GM19238 (cell line): ENCODE results near the gene SENP8.
"Not testable (repeated sequence)": the region's sequence is repeated elsewhere in the genome, so short reads cannot be mapped to it uniquely, and the experiment has no call there.

Experiments
- DNase-seq: peaks from one replicate; pipeline ENCODE4 v3.0.0; 2011; ENCODE audit warnings: low spot score; ENCODE audit not compliant: insufficient read length

SENP8 gene

DNA sequence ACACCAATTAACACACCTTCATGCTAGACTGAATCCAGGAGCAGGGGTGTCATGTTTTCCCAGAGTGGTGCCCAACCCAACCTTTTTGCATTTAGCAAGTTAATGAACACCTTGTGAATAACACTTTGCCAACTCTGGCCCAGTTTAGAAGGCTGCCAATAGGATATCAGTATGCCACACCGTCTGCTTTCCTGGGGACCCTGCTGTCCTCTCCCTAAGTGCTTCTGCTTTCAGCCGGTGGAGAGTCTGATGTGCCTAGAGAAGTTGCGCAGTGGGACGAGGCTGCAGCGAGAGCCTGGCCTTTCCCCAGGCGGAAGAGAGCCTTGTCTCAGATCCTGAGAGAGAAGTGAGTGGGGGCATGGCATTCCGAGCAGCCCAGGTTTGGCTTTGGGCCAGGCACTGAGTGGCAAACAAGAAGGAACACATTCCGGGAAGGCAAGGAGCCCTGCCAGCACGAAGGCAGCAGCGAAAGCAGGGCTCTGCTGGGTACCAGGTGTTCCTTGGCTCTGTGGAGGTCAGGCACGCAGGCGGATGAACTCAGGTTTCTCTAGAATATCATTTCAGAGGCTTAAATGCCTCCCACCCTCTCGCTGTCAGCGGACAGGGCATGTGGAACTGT, 36.9 kb downstream of the SENP8 start:
- DNase-seq = no peak

DNA sequence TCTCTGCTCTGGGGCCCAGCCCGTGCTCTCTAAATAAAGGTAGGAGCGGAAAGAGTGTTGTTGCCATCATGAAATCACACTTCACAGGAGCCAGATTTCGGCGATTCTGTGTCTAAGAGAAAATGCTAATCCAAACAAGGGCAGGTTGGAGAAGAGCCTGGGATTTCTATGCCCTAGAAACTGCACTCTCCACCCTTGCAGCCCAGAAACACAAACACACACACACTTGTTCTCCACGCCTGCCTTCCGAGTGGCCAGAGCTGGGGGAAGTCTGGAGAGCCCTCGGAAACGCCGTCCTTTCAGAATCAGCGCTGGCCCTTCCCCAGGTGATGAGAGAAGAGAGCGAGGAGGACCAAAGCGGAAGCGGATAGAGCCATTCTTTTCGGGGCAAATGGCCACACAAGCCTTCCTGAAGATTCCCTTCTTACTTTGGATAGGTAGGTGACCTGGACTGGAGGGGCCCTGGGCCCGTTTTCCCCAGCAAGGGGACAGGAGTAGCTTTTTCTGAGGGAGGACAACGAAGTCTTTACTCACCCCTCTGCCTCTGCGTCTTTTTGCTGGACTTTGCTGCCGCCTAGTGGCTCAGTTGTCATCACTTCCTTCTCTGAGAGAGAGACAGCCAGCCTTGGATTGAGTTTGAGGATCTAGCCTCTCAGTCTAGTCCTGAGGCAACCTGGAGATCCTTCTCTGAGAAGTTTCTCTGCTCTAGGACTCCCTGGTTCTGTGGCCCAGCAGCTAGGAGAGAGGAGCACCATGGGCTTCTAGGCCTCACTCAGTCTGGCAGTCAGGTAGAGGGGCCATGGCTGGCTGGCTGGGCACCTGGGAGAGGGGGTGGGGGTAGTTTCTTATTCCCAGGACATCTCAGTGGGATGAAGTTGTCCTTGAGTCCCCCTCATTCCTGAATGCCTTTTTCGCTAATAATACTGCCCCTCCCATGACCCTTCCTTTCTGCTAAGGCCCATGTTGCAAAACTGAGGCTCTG, 37.7 kb downstream of the SENP8 start:
- peak; percentile 68 for DNase-seq

DNA sequence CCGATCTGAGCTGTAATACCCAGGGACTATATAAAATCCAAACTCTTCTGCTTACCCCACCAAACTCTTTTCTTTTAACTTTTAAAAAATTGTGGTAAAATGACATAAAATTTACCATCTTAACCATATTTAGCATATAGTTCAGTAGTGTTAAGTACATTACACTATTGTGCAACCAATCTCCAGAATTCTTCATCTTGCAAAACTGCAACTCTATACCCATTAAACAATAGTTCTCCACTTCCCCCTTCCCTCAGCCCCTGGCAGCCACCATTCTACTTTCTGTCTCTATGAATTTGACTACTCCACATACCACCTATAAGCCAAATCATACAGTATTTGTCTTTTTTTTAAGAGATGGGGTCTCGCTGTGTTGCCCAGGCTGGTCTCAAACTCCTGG, 38.7 kb downstream of the SENP8 start:
- DNase-seq = no peak

DNA sequence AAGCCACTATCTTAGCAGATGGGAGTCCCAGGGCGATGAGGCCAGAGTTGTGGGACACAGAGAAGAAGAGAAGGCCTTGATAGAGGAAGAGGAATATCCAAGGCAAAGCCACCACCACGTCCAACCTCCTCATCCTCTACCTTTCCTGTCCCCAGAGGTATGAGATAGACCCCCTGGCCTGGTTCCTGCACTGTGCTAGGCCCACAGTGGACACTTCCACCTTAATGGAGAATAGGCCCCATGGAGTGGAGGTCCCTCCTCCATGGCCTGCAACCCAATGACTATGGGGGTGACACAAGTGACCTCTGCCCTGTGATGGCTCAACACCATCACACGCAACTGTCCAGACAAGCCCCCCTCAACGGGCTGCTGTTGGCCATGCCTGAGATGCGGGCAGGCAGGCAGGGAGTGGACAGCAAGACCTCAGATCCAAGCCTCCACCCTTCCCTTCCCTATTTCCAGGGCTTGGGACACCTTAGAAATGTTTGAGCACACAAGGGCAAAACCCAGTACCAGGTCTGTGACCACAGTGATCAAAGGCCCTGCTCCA, 42.6 kb downstream of the SENP8 start:
- DNase-seq = no peak

DNA sequence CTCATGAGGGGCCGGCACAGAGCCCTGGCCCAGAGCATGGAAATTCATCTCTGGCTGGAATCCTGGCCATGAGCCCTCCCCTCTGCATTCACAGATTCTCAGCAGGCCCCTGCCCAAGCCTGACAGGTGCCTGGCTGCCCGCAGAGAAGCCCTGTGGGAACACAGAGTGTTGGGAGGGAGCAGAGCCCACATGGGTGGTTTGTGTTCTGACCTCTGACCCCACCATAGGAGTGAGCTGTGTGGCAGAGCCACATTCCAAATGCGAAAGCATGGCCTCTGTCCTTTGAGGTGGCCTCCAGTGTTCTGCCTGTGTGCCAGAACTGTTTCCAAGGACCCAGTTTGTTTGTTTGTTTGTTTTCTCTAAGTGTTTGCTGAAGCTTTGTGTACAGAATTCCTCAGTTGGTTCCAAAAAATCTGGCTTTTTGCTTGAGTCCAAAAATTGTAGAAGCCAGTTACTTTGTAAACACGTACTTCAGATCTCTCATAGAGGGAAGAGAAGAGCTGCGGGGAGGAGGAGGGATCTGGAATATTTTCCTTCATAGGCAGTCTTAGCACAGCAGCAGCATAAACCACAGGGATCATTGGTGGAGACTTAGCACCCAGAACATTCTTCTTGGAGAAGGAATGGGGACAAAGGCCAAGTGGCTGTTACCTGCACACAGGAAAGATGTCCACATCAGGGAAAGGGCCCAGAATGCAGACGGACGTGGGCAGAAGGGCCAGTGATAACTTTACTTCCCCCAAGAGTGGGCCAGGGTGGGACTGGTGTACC, 43.3 kb downstream of the SENP8 start:
- no peak for DNase-seq

DNA sequence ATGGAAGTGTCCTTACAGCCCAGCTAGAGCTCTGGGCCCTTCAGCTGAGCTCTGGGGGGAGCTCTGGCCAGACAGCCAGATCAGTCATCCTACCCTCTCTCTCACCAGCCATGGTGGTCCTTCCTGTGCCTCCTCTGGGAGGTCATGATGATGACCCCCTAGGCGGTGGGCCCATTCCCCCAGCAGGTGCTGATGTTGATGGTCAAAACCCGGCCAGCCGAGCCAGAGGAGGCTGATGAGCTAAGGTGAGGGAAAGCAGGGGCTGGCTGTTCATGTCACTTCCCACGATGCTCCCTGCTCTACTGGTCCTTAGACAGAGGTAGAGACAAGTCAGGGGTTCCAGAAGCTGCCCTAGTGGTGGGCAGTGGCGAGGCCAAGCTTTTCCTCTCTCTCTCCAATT, 44.4 kb downstream of the SENP8 start:
- DNase-seq = no peak

DNA sequence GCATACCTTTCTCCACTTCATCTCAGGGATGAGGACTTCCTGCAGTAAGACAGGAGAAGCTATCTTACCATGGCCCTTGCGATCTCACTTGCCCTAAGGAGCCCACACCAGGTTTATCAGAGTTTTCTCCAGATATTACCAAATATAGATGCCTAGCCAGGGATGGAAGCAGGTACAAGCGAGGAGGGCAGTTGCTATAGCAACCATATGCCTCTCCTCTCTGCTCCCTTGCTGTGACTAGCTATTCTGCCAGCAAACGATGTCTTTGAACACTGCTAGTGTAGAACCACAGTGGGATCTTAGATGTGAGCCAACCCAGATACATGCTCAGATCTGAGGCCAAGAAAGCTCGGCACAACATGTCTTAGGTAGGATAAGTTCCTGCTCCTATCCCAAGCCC, 45.5 kb downstream of the SENP8 start:
- DNase-seq = no peak

DNA sequence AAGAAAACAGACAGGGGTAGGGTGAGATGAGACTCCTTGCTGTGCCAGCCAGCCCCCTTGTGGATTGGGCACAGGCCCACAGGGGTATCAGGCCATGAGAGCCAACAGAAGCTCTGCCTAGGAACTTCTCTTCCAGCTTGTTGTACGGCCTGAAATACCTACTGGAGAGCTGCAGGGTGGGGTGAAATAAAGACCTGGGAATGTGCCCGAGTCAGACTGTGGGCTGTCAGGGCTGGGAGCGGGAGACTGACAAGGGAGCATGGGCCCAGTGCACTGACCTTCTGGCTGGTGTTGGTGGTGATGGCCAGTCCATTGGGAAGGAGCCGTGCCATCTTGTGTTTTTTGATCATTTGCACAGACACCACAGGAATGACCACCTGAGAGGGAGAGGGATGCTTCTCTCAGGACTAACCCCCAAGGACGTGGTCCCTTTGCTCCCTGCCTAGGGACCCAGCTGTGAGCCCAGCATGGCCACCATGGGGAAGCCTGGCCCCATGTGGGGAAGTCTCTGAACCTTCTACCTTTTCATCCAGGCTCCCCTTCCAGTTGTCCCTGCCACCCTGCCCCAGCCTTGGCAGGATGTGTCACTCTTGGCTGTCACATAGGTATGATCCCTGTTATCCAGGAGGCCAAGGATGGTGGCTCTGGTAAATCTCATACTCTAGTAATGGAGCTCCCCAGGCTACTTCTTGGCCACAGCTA, 48.7 kb downstream of the SENP8 start:
- DNase-seq = no peak

DNA sequence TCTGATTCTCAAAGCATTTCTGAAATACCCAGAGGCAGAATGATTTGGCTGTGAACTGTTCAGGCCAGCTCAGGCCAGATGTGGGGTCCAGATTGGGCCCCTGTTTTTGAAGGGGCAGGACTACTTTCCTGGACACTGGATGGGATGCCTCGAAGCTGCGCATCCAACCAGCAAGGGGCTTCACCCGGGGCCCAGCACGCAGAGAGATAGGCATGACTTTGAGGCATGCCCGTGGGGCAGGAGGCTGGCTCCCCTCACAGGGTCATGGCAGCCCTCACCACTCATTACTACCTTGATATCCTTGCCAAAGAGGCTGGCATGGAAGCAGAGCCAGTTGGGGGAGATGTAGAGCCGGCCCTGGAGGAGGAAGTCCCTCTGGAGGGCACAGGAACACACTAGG, 49.2 kb downstream of the SENP8 start:
- no peak for DNase-seq

DNA sequence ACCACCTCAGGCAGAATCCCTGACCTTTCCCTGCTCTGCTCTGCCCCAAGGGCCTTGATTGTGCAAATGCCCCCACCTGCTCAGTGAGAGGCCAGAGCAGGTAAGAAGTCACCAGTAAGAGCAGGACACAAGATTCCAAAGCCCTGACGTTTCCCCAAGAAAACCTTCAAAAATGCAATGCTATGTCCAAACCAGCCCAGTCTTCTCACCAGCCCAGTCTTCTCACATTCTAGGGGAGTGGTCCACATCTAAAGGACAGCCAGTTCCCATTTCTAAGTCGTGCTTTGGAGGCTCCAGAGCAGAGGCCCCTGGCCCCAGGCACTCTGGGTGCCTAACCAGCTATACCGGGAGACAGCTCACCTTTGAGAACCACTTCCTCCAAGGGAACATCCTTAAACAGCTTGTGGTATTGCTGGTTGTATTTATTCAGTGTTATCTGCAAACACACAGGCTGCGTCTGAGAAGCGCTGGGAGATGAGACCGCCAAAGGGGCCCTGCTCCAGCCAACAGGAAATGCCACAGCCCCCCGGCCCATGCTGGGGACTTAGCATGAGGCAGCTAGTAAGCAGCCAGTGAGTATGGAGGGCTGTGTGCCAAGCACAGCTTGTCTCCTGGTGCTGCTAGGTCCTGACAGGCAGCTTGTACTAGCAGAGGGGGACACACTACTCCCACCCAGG, 50.1 kb downstream of the SENP8 start:
- DNase-seq = no peak

DNA sequence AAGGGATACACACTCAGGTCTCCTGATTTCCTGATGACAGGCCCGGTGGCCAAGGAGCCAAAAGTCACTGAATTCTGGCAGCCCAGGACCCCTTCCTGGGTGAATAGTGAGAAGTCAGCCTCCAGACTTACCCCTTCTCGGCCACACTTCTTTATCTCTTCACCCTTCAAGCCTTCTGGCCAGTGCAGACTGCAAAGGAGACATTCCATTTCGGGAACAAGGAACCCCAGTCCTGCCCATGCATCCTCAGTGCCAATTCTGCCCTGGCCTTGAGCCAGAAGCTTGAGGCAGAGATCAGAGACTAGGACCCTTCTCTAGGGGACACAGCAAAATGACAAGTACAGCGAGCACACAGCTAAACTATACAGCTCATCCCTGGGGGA, 50.6 kb downstream of the SENP8 start:
- no peak for DNase-seq

DNA sequence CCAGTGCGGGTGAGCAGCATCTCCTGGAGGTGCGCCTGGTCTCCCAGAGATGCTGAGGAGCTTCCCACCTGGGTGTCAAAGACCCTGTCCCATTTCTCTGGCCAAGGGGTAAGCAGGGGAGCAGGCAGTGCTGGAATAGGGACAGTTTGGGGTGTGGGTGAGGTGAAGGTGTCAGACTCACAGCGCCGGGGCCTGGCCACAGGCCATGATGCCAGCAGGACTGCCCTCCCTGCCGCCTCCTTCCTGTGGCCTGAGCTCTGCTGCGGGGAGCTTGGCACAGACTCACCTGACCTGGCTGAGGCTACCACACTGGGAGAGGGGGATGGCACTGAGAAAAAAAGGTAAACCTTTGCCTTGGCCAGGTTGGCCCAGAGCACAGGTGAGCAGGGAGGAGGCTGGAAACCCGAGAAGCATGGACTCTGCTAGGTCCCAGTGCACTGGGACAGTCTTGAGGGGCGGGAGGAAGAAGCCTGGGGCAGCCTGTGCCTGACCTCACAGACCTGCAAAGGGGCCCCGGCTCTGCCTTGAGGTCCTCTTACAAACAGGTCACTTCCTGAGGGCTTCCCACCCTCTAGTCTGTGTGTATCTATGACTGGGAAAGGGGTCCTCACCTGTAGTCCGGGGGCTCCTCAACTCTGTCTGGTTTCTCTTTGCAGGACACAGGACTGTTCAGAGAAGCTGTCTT, 51.2 kb downstream of the SENP8 start:
- DNase-seq = no peak

DNA sequence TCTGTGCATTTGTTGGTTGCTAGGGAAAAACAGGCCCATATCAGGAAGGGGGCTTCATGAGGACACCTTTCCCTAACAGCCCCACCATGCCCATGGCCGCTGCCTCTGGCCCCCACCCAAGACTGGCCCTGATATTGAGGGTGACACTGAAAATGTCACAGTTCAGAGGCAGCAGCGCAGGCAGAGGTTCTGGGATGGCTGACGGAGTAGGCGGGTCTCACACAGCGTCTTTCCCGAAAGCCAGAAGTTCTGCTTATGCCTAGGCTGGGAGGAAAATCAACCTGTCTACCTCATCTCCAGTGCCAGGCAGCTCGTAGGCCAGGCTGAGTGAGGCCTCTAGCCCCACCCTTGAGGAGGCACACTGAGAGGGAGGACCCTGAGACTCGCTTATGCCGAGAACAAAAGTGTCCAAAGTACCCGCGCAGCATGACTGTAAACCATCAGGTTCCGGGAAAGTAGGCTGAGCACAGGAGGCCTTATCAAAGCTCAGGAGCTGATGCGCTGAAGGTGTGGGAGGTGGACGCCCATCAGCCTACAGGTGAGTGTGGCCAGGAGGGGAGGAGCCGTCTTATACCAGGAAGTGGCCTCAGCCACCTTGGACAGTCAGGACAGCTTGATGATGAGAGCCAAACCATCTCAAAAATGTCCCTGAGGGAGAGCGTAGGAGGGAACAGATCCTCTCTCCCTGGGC, 51.9 kb downstream of the SENP8 start:
- DNase-seq = no peak

DNA sequence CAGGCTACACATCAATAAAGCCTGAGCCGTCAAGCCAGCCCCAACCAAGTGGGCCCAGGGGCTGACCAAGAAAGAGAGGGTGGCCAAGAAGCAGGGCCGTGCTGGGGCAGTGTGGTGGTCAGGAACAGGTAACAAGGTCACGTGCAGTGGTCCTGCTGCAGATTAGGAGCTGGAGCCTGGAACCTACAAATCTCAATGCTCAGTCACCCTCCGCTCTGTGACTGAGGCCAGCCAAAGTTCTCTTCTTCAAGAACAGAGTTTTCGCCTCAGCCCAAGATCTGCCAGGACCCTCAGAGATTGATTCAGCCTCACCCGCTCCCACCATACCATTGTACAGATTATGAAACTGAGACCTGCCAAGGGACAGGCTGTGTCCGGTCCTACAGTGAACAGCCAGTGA, 52.5 kb downstream of the SENP8 start:
- no peak for DNase-seq

DNA sequence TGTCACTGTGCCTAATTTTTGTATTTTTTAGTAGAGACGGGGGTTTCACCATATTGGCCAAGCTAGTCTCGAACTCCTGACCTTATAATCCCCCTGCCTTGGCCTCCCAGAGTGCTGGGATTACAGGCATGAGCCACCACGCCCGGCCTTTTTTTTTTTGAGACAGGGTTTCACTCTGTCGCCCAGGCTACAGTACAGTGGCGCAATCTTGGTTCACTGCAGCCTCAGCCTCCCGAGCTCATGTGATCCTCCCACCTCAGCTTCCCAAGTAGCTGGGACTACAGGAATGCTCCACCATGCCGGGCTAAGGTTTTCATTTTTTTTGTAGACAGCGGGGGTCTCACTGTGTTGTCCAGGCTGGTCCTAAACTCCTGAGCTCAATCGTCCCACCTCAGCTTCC, 53.8 kb downstream of the SENP8 start:
- not testable (repeated sequence) for DNase-seq

DNA sequence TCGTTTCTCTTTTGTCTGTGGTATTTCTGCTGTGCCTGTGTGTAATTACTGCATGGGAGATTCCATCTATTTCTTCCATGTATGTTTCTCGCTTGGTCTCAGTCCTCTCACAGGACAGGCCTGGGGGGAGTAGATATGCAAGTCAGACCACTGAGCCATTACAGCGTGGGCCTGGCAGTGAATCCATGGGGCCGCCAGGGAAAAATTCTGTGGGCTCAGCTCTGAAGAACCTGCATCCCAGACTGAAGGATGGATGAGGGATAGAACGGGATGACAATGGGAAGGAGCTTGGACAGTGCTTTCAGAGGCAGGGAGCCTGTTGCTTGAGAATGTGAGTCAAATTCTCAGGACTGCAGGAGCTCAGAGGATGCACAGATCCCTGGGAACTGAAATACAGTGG, 54.6 kb downstream of the SENP8 start:
- no peak for DNase-seq

DNA sequence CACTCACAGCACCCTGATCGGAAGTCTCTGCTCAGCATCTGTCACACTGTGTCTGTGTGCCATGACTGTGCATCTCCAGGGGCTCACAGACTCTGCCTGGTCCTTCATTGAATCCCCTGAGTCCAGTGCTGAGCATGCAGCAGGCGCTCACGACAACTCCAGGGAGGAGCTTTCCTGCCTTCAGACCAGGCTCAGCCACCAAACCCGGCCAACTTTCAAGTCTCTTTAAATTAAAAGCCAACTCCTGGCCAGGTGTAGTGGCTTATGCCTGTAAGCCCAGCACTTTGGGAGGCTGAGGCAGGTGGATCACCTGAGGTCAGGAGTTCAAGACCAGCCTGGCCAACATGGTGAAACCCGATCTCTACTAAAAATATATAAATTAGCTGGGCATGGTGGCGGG, 55.2 kb downstream of the SENP8 start:
- DNase-seq = no peak

DNA sequence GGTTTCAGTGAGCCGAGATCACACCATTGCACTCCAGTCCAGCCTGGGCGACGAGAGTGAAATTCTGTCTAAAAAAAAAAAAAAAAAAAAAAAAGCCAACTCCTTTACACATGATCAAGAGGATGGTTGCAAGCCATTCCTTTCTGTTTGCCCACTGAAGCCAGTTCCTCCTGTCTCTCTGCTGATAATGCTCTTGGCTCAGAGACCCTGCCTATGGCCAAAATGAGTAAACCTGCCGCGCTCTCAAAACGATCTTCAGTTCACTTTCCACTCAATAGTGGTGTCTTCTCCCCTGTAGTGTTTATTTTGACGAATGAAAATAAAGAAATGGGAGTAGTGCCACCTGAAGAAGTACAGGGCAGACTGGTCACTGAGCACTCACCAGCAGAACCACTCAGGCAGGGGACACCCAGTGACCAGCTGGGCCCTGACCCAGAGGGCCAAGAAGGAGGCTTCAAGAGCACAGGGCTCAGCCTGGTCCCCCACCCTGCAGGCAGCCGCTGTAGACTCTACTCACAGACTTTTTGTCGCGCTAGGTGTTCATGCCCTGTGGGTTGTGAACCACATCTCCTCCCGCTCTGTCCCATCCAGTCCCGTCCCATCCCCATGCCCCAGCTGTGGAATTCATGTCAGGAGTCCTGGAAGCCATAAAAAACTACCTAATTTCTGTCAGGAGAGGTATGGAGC, 55.8 kb downstream of the SENP8 start:
- no peak for DNase-seq
